Heart right ventricle (tissue), 16 donors: ENCODE data around the gene SLCO2B1. TPM values are rescaled to one million over a fixed set of nuclear protein-coding genes. Genes with fewer than 3 reads are reported as not detected.

Source experiments
- ATAC-seq, 8 donors: fragments of 200-7000 bp; cut with Tn5 transposase; one replicate each; pipeline ENCODE4 v1.9.1; 2020; ENCODE audit warnings: mild to moderate bottlenecking in 8 of 8, moderate library complexity in 8 of 8, moderate number of reproducible peaks in 1 of 8
- DNase-seq, 2 donors: peaks; one replicate each; pipeline ENCODE4 v3.0.0-alpha.2; 2020
- H3K27ac ChIP-seq, 10 donors: fragments of 200-600 bp; sonication (generic) in 2 of 10; one replicate each; pipeline versions ENCODE4 v1.5.0 to v1.8.0; 2020 to 2022; ENCODE audit warnings: mild to moderate bottlenecking in 3 of 10
- H3K27me3 ChIP-seq, 7 donors: fragments of 200-600 bp; one replicate each; pipeline ENCODE4 v1.8.0; 2021 to 2022; ENCODE audit warnings: mild to moderate bottlenecking in 2 of 7
- H3K36me3 ChIP-seq, 9 donors: fragments of 200-600 bp; sonication (generic) in 1 of 9; one replicate each; pipeline versions ENCODE4 v1.5.0 to v1.8.0; 2020 to 2022; ENCODE audit warnings: mild to moderate bottlenecking in 2 of 9
- H3K4me1 ChIP-seq, 9 donors: fragments of 200-600 bp; sonication (generic) in 1 of 9; one replicate each; pipeline versions ENCODE4 v1.5.0 to v1.8.0; 2020 to 2022; ENCODE audit warnings: mild to moderate bottlenecking in 4 of 9
- H3K4me3 ChIP-seq, 10 donors: fragments of 200-600 bp; sonication (generic) in 2 of 10; one replicate each; pipeline versions ENCODE4 v1.5.0 to v1.8.0; 2020 to 2022; ENCODE audit warnings: mild to moderate bottlenecking in 7 of 10, moderate library complexity in 2 of 10
- H3K9me3 ChIP-seq, 11 donors: fragments of 200-600 bp in 10 of 11; sonication (generic) in 2 of 11; one replicate each; pipeline versions ENCODE4 v1.5.0 to v1.8.0; 2013 to 2022; ENCODE audit warnings: mild to moderate bottlenecking in 2 of 11, control low read depth in 1 of 11, moderate library complexity in 1 of 11
- CTCF ChIP-seq, 9 donors: fragments of 200-600 bp; sonication (generic) in 2 of 9; IDR thresholded peaks; one replicate each; pipeline versions ENCODE4 v1.5.0 to v1.8.0; 2021 to 2022; ENCODE audit warnings: antibody characterized with exemption in 9 of 9, mild to moderate bottlenecking in 5 of 9, moderate library complexity in 1 of 9
- WGBS, 2 donors: extraction: QIAGEN DNeasy Blood & Tissue Kit; methylation state at CpG; one replicate each; pipeline ENCODE4 v1.1.7; 2013; ENCODE audit warnings: inconsistent platforms in 1 of 2; 5-methylcytosine and 5-hydroxymethylcytosine counted together
- intact Hi-C, 10 donors: fragments of 100-400 bp; cut with DNase I; formaldehyde crosslinking; loops; one replicate each; pipeline versions ENCODE4 v1.11.1 to v1.14.2; 2022
- polyA plus RNA-seq, 2 donors: library from polyadenylated mRNA; stranded (reverse); fragments of 200-250 nt; gene quantifications; one replicate each; pipeline ENCODE4 v1.2.3, GENCODE V29; 2013
- total RNA-seq, 10 donors: library from RNA; stranded (reverse); fragmentation: NEBNext Ultra II Directional in 3 of 10; extraction: Animal tissue kit (Norgen Biotek cat#: 25700) in 3 of 10; gene quantifications; one replicate each; pipeline versions ENCODE4 v1.2.1 to v1.2.4, GENCODE V29; 2021 to 2023
- donor health status: Arrhythmogenic right ventricular cardiomyopathy.
- donor health status: ischemic (EF 13 %, LVEDD 7.1; RV severe dilation, severe dysfunction).
- donor health status: healthy with polysubstance abuse.
- donor health status: DM: no; HTN: yes; CAD: no.
- donor health status: DM: no; HTN: no; CAD: no.
- donor health status: ischemic (EF 25% LVEDD 6.9; RV normal size, moderate dysfunction).
- donor health status: ischemic (EF 25% LVEDD 5.7; RV mildly dilated, moderate dysfunction).
- donor health status: healthy.
- donor health status: DM: yes; HTN: yes; CAD: no.
- donor health status: Ischemic cardiomyopathy.
- donor health status: ischemic (EF 35%, LVEDD 5.7; RV mildly dilated, moderate dysfunction).
- donor health status: nonischemic (EF 11% LVEDD 7.7; RV severe dilation, severe dysfunction).
- donor health status: DM: yes; HTN: yes; CAD: no.
- donor health status: PGD.
- donor health status: ischemic (EF 29% LVEDD 5.4; RV normal size, mild dysfunction).
- donor health status: nonischemic (EF 23%, LVEDD 6.1; RV moderate dilation, normal function).

Gene SLCO2B1
- total and polyA plus RNA-seq, 12 donors: 5.2 to 69.0 (median 16.9) TPM

GRCh38 chr11:75198278-75198973 is 47.5 kb downstream of the SLCO2B1 start:
- Histone ChIP-seq H3K27ac (no peak overlapping the region), H3K4me3 (no peak overlapping the region), H3K36me3 (peaks cover 0 to 85% (median 0%) of the 10 kb centered on the region in 9 donors), H3K4me1 (peaks cover 3 to 46% (median 40%) of the 10 kb centered on the region in 9 donors), H3K27me3 (no peaks in the 10 kb centered on the region), H3K9me3 (no peaks in the 10 kb centered on the region)
- 87 to 90% methylated on average over 7 of the region's 7 CpGs for WGBS, 2 donors
- intact Hi-C loops: no loop called here
- no peak for DNase-seq
- ATAC-seq: no peak
- no peak for TF ChIP-seq CTCF (IDR thresholded peaks at IDR 0.05)

GRCh38 chr11:75199412-75199955 is 48.6 kb downstream of the SLCO2B1 start:
- H3K9me3 ChIP-seq: no peaks in the 10 kb centered on the region
- peaks cover 3 to 38% (median 30%) of the 10 kb centered on the region in 9 donors for H3K4me1 ChIP-seq
- H3K36me3 ChIP-seq: peaks cover 0 to 88% (median 0%) of the 10 kb centered on the region in 9 donors
- ATAC-seq (no peak), DNase-seq (no peak)
- peak overlapping the region in 1 of 10 donors; percentile 10 for H3K27ac ChIP-seq
- H3K4me3 ChIP-seq: no peak overlapping the region
- H3K27me3 ChIP-seq: no peaks in the 10 kb centered on the region
- WGBS, 2 donors: 72 to 78% methylated on average over 5 of the region's 5 CpGs
- intact Hi-C loops: no loop called here
- TF ChIP-seq CTCF (IDR thresholded peaks at IDR 0.05): no peak

GRCh38 chr11:75200051-75200450 is 49.1 kb downstream of the SLCO2B1 start:
- no peaks in the 10 kb centered on the region for H3K9me3 ChIP-seq
- 53 to 55% methylated on average over 10 of the region's 10 CpGs for WGBS, 2 donors
- no peaks in the 10 kb centered on the region for H3K27me3 ChIP-seq
- no peak overlapping the region for H3K27ac ChIP-seq
- no peak for TF ChIP-seq CTCF (IDR thresholded peaks at IDR 0.05)
- ATAC-seq: no peak
- H3K4me3 ChIP-seq: no peak overlapping the region
- peaks cover under 1 to 35% (median 25%) of the 10 kb centered on the region in 9 donors for H3K4me1 ChIP-seq
- H3K36me3 ChIP-seq: peaks cover 0 to 87% (median 0%) of the 10 kb centered on the region in 9 donors
- intact Hi-C loops: no loop called here
- DNase-seq: peak in 1 of 2 donors; percentile 62

- H3K4me1 ChIP-seq: peaks cover 0 to 31% (median 21%) of the 10 kb centered on the region in 9 donors
- H3K9me3 ChIP-seq: no peaks in the 10 kb centered on the region
- peaks cover 0 to 87% (median 0%) of the 10 kb centered on the region in 9 donors for H3K36me3 ChIP-seq
- no peaks in the 10 kb centered on the region for H3K27me3 ChIP-seq
- DNase-seq: no peak
- intact Hi-C loops: no loop called here
- 96 to 98% methylated on average over 2 of the region's 2 CpGs for WGBS, 2 donors
- H3K4me3 ChIP-seq: no peak overlapping the region
- TF ChIP-seq CTCF (IDR thresholded peaks at IDR 0.05): no peak
- no peak overlapping the region for H3K27ac ChIP-seq
- no peak for ATAC-seq
Observed at GRCh38 chr11:75200531-75200930, 49.6 kb downstream of the SLCO2B1 start.
